Measurements from ENCODE around the gene UVRAG.

UVRAG gene

DNA sequence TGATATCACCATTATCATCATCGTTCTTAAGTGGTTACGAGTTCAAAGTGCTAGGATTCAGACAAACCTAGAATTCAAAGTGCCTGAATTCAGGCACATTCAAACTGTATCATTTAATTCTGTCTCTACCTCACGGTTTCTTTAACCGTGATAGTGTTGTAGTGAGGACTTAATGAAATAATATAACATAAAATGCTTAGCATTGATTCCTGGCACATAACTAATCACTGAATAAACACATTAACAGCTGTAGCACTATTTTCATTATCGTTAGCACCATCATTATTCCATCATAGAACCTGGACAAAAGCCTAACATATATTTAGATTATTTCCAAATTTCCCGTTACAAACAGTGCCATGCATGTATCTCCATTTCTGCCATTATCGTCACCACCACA lies 289.3 kb downstream of the UVRAG start:
- H3K4me1 ChIP-seq (ENCODE audit: control insufficient read depth in 2 of 2, insufficient read depth in 2 of 2, low read length in 2 of 2): peaks cover 0 to 5% of the 10 kb centered on the region in 2 donors
- H3K27ac ChIP-seq (ENCODE audit: low read depth in 2 of 2, low read length in 2 of 2): no peak overlapping the region
- no peaks in the 10 kb centered on the region for H3K27me3 ChIP-seq (ENCODE audit: control insufficient read depth in 2 of 2, insufficient read depth in 2 of 2, low read length in 2 of 2)
- no peak overlapping the region for H3K9ac ChIP-seq (ENCODE audit: low read depth in 1 of 2, low read length in 2 of 2)
- H3K9me3 ChIP-seq (ENCODE audit: control insufficient read depth in 2 of 2, low read length in 2 of 2): no peaks in the 10 kb centered on the region
- no peak overlapping the region for H3K4me3 ChIP-seq (ENCODE audit: low read length in 2 of 2)
- no peaks in the 10 kb centered on the region for H3K36me3 ChIP-seq (ENCODE audit: control insufficient read depth in 2 of 2, insufficient read depth in 2 of 2, low read length in 2 of 2)

DNA sequence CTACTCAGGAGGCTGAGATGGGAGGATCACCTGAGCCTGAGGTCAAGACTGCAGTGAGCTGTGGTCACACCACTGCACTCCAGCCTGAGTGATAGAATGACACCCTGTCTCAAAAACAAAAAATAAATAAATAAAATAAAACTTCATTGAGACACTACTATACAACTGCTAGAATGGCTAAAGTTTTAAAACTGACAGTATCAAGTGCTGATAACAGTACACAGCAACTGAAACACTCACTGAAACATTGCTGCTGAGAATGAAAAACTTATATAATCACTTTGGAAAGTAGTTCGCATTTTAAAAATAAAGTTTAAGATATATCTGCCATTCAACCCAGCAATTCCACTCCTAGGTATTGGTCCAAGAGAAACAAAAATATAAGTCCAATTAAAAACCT lies 290.6 kb downstream of the UVRAG start:
- no peaks in the 10 kb centered on the region for H3K36me3 ChIP-seq (ENCODE audit: control insufficient read depth in 2 of 2, insufficient read depth in 2 of 2, low read length in 2 of 2)
- H3K27ac ChIP-seq (ENCODE audit: low read depth in 2 of 2, low read length in 2 of 2): no peak overlapping the region
- H3K9ac ChIP-seq (ENCODE audit: low read depth in 1 of 2, low read length in 2 of 2): no peak overlapping the region
- H3K4me3 ChIP-seq (ENCODE audit: low read length in 2 of 2): no peak overlapping the region
- no peaks in the 10 kb centered on the region for H3K9me3 ChIP-seq (ENCODE audit: control insufficient read depth in 2 of 2, low read length in 2 of 2)
- H3K27me3 ChIP-seq (ENCODE audit: control insufficient read depth in 2 of 2, insufficient read depth in 2 of 2, low read length in 2 of 2): no peaks in the 10 kb centered on the region
- peaks cover 0 to 5% of the 10 kb centered on the region in 2 donors for H3K4me1 ChIP-seq (ENCODE audit: control insufficient read depth in 2 of 2, insufficient read depth in 2 of 2, low read length in 2 of 2)

DNA sequence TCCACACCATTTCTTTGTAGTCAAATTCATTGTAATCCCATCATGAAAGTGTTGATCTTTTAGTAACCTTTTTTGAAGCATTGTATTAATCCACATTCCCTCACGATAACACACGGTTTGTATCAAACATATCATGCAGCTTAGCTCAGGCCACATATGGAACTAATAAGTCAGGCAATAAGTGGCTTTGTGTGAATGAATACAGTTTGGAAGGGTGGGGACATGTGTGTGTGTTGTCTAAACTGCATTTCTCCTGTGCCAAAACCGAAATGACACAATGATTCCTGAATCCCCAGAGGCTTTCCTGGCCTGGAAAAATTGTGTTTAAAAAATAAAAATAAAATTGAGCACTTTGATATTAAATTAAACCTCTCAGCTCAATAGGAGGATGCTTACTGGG lies 293.0 kb downstream of the UVRAG start:
- H3K27ac ChIP-seq (ENCODE audit: low read depth in 2 of 2, low read length in 2 of 2): no peak overlapping the region
- H3K36me3 ChIP-seq (ENCODE audit: control insufficient read depth in 2 of 2, insufficient read depth in 2 of 2, low read length in 2 of 2): no peaks in the 10 kb centered on the region
- H3K9ac ChIP-seq (ENCODE audit: low read depth in 1 of 2, low read length in 2 of 2): no peak overlapping the region
- no peaks in the 10 kb centered on the region for H3K27me3 ChIP-seq (ENCODE audit: control insufficient read depth in 2 of 2, insufficient read depth in 2 of 2, low read length in 2 of 2)
- H3K4me3 ChIP-seq (ENCODE audit: low read length in 2 of 2): no peak overlapping the region
- no peaks in the 10 kb centered on the region for H3K4me1 ChIP-seq (ENCODE audit: control insufficient read depth in 2 of 2, insufficient read depth in 2 of 2, low read length in 2 of 2)
- no peaks in the 10 kb centered on the region for H3K9me3 ChIP-seq (ENCODE audit: control insufficient read depth in 2 of 2, low read length in 2 of 2)

DNA sequence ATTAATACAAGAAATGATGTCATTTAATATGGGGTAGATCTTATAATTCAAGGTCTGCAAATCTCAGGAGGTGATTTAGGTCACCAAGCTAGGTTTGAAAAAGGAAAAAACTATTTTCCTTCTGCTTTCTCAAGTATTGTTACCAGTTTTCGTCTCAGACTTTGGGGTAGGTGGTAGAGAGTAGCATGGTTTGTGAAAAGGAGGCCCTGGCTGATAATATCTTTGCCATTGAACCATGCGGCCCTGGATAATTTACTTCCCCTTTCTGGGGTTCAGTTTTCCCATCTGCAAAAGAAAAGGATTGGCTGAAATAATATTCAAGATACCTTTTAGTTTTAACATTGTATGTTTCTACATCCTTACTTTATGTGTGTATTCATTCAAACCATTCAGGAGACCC lies 299.2 kb downstream of the UVRAG start:
- Histone ChIP-seq H3K9me3 (ENCODE audit: control insufficient read depth in 2 of 2, low read length in 2 of 2) (no peaks in the 10 kb centered on the region), H3K36me3 (ENCODE audit: control insufficient read depth in 2 of 2, insufficient read depth in 2 of 2, low read length in 2 of 2) (peaks cover 3 to 4% of the 10 kb centered on the region in 2 donors), H3K4me3 (ENCODE audit: low read length in 2 of 2) (no peak overlapping the region), H3K27me3 (ENCODE audit: control insufficient read depth in 2 of 2, insufficient read depth in 2 of 2, low read length in 2 of 2) (no peaks in the 10 kb centered on the region), H3K9ac (ENCODE audit: low read depth in 1 of 2, low read length in 2 of 2) (no peak overlapping the region), H3K27ac (ENCODE audit: low read depth in 2 of 2, low read length in 2 of 2) (no peak overlapping the region), H3K4me1 (ENCODE audit: control insufficient read depth in 2 of 2, insufficient read depth in 2 of 2, low read length in 2 of 2) (peaks cover under 1% of the 10 kb centered on the region in 2 donors)

DNA sequence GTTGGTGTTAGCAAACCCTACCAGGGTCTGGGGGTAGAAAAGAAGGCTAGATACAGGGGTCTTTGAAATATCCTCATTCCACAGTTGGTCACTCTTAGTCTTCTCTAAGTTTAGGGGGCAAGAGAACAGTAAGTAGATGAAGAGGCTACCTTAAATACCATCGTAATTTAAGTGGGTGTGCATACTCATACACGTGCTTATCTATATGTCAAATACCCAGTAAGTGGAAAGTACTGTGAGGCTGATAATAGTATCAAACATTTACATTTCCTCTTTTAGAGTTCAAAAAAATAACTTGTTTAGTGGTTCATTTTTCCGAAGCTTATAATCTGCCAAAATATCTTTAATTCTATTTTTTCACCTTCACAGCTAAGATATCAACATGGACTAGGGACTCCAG lies 300.5 kb downstream of the UVRAG start:
- Histone ChIP-seq H3K4me3 (ENCODE audit: low read length in 2 of 2) (no peak overlapping the region), H3K27me3 (ENCODE audit: control insufficient read depth in 2 of 2, insufficient read depth in 2 of 2, low read length in 2 of 2) (no peaks in the 10 kb centered on the region), H3K27ac (ENCODE audit: low read depth in 2 of 2, low read length in 2 of 2) (no peak overlapping the region), H3K9ac (ENCODE audit: low read depth in 1 of 2, low read length in 2 of 2) (no peak overlapping the region), H3K36me3 (ENCODE audit: control insufficient read depth in 2 of 2, insufficient read depth in 2 of 2, low read length in 2 of 2) (peaks cover 3 to 4% of the 10 kb centered on the region in 2 donors), H3K9me3 (ENCODE audit: control insufficient read depth in 2 of 2, low read length in 2 of 2) (no peaks in the 10 kb centered on the region), H3K4me1 (ENCODE audit: control insufficient read depth in 2 of 2, insufficient read depth in 2 of 2, low read length in 2 of 2) (peaks cover 11 to 13% of the 10 kb centered on the region in 2 donors)

DNA sequence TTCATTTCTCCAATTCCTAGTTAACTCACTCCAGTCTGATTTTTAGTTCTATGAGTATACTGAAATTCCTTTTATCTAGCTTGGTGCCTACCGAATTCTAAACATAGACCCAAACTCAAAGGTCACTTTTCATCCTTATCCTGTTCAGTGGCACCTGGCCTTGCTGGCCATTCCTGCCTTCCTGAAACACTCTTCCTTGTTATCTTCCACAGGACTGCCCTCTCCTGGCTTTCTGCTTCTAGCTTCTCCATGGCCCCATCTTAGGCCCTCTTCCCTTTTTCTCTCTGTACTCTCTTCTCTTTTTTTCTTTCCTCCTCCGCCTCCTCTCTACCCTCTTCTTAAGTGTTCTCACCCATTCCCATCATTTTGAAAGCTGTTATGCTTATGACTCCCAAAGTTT lies 304.0 kb downstream of the UVRAG start:
- Histone ChIP-seq H3K9ac (ENCODE audit: low read depth in 1 of 2, low read length in 2 of 2) (no peak overlapping the region), H3K27me3 (ENCODE audit: control insufficient read depth in 2 of 2, insufficient read depth in 2 of 2, low read length in 2 of 2) (no peaks in the 10 kb centered on the region), H3K4me3 (ENCODE audit: low read length in 2 of 2) (peak overlapping the region in 1 of 2 donors; percentile 2), H3K36me3 (ENCODE audit: control insufficient read depth in 2 of 2, insufficient read depth in 2 of 2, low read length in 2 of 2) (peaks cover 3 to 4% of the 10 kb centered on the region in 2 donors), H3K27ac (ENCODE audit: low read depth in 2 of 2, low read length in 2 of 2) (peak overlapping the region in 1 of 2 donors; percentile 62), H3K4me1 (ENCODE audit: control insufficient read depth in 2 of 2, insufficient read depth in 2 of 2, low read length in 2 of 2) (peaks cover 23 to 25% of the 10 kb centered on the region in 2 donors), H3K9me3 (ENCODE audit: control insufficient read depth in 2 of 2, low read length in 2 of 2) (no peaks in the 10 kb centered on the region)

DNA sequence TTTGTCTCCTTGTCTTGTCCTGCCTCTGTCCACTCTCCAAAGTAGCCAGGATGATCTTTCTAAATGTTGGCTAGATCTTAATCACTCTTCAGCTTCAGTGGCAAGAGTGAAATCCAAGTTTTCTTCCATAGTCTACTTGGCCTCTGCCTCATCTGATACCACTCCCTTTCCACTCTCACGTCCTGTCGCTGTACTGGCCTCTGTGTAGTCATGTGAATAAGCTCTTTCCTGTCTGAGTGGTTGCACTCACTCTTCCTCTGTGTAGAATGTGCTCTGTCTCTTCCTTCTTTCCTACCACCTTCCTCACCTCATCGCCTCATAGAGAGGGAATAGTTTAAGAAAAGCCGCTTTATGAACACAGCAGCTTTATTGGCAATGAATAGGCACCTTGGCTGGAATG lies 304.8 kb downstream of the UVRAG start:
- no peaks in the 10 kb centered on the region for H3K9me3 ChIP-seq (ENCODE audit: control insufficient read depth in 2 of 2, low read length in 2 of 2)
- no peaks in the 10 kb centered on the region for H3K27me3 ChIP-seq (ENCODE audit: control insufficient read depth in 2 of 2, insufficient read depth in 2 of 2, low read length in 2 of 2)
- peaks cover 3 to 4% of the 10 kb centered on the region in 2 donors for H3K36me3 ChIP-seq (ENCODE audit: control insufficient read depth in 2 of 2, insufficient read depth in 2 of 2, low read length in 2 of 2)
- no peak overlapping the region for H3K9ac ChIP-seq (ENCODE audit: low read depth in 1 of 2, low read length in 2 of 2)
- peak overlapping the region; percentile 54 to 62 for H3K27ac ChIP-seq (ENCODE audit: low read depth in 2 of 2, low read length in 2 of 2)
- peaks cover 23 to 25% of the 10 kb centered on the region in 2 donors for H3K4me1 ChIP-seq (ENCODE audit: control insufficient read depth in 2 of 2, insufficient read depth in 2 of 2, low read length in 2 of 2)
- H3K4me3 ChIP-seq (ENCODE audit: low read length in 2 of 2): peak overlapping the region in 1 of 2 donors; percentile 2

DNA sequence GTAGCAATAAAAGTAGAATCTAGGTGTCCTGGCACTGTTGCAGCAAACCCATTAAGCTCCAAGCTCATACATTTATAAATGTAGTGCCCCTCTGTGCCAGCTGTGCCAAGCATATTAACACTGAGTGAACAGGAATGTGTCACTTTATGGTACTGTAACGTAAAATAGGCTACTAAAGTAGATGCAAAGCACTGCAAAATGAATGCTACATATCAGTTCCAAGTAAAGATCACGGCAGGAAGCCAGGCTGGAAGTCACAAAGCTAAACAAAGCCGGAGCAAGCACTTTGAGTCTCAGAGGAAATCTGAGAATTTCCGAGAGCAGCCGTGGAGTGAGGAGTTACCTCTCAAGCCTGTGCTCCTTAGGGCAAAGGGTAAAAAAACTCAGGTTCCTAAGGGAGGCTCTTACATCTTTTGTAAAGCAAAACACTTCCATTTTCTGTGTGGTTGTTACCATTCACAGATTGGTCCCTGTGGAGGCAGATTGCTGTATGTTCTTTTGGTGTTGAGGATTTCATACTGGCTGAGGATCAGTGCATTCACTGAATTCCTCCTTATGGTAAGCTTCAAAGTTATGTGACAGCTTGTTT lies 305.6 kb downstream of the UVRAG start:
- H3K36me3 ChIP-seq (ENCODE audit: control insufficient read depth in 2 of 2, insufficient read depth in 2 of 2, low read length in 2 of 2): peaks cover 3 to 4% of the 10 kb centered on the region in 2 donors
- peaks cover 23 to 25% of the 10 kb centered on the region in 2 donors for H3K4me1 ChIP-seq (ENCODE audit: control insufficient read depth in 2 of 2, insufficient read depth in 2 of 2, low read length in 2 of 2)
- peak overlapping the region in 1 of 2 donors; percentile 21 for H3K9ac ChIP-seq (ENCODE audit: low read depth in 1 of 2, low read length in 2 of 2)
- H3K27me3 ChIP-seq (ENCODE audit: control insufficient read depth in 2 of 2, insufficient read depth in 2 of 2, low read length in 2 of 2): no peaks in the 10 kb centered on the region
- H3K9me3 ChIP-seq (ENCODE audit: control insufficient read depth in 2 of 2, low read length in 2 of 2): no peaks in the 10 kb centered on the region
- H3K4me3 ChIP-seq (ENCODE audit: low read length in 2 of 2): peak overlapping the region; percentile 20 to 49
- peak overlapping the region; percentile 54 to 64 for H3K27ac ChIP-seq (ENCODE audit: low read depth in 2 of 2, low read length in 2 of 2)

DNA sequence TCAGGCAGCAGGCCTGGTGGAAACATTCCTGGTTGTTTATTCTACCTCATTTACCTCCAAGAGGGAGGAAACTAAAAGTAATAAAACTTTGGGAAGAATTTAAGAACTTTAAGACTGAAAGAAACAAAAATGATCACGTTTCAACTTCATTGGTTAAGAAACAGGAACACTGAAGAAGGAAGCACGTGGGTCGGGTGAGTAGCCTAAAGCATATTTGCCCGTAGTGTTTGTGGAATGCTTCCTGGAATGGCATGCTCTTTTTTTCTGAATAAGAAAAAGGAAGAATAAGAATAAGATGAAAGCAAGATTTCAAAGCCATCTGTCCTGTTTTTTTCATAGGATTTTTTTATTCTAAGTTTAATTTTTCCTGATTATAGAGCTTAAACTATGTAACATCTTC lies 308.2 kb downstream of the UVRAG start:
- Histone ChIP-seq H3K9ac (ENCODE audit: low read depth in 1 of 2, low read length in 2 of 2) (no peak overlapping the region), H3K9me3 (ENCODE audit: control insufficient read depth in 2 of 2, low read length in 2 of 2) (no peaks in the 10 kb centered on the region), H3K27me3 (ENCODE audit: control insufficient read depth in 2 of 2, insufficient read depth in 2 of 2, low read length in 2 of 2) (no peaks in the 10 kb centered on the region), H3K4me1 (ENCODE audit: control insufficient read depth in 2 of 2, insufficient read depth in 2 of 2, low read length in 2 of 2) (peaks cover 23 to 25% of the 10 kb centered on the region in 2 donors), H3K27ac (ENCODE audit: low read depth in 2 of 2, low read length in 2 of 2) (no peak overlapping the region), H3K36me3 (ENCODE audit: control insufficient read depth in 2 of 2, insufficient read depth in 2 of 2, low read length in 2 of 2) (no peaks in the 10 kb centered on the region), H3K4me3 (ENCODE audit: low read length in 2 of 2) (no peak overlapping the region)

DNA sequence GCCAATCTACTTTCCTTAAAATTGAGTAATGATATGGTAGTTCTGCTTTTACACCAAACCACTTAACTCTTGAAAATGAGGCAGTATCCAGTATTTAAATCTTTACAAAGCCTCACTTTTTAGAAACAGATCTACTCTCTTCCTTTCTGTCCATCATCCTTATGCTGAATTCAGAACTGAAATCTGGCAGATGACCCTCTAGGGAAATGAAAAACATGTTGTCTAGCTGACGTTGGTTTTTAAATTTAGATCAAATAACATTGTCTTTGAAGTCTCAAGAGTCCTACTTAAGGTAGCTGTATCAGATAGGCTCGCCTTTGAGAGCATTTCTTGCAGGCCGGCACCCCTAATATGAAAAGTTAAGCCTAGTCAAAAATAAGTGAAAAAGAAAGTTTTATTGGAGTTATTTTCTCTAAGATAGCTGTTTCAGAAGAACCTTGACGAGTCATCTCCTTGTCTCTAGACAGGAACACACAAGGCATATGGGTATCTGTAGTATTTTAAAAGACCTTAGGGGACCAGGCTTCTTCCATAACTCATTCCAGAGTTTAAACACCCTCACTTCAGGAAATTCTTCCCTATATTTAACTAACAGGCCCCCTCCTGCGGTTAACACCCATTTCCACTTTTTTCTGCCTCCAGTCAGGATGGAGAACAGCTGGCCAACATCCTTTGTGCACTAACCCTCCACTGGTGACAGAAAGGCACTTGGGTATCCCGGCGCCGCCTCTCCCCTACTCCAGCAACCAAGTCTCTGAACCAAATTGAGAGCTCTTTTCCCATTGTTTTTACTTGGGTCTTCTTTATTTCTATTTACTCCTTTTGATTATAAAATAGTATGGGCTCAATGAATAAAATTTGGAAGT lies 310.1 kb downstream of the UVRAG start:
- Histone ChIP-seq H3K27me3 (ENCODE audit: control insufficient read depth in 2 of 2, insufficient read depth in 2 of 2, low read length in 2 of 2) (no peaks in the 10 kb centered on the region), H3K9ac (ENCODE audit: low read depth in 1 of 2, low read length in 2 of 2) (no peak overlapping the region), H3K9me3 (ENCODE audit: control insufficient read depth in 2 of 2, low read length in 2 of 2) (no peaks in the 10 kb centered on the region), H3K4me3 (ENCODE audit: low read length in 2 of 2) (no peak overlapping the region), H3K4me1 (ENCODE audit: control insufficient read depth in 2 of 2, insufficient read depth in 2 of 2, low read length in 2 of 2) (peaks cover 15% of the 10 kb centered on the region in 2 donors), H3K36me3 (ENCODE audit: control insufficient read depth in 2 of 2, insufficient read depth in 2 of 2, low read length in 2 of 2) (no peaks in the 10 kb centered on the region), H3K27ac (ENCODE audit: low read depth in 2 of 2, low read length in 2 of 2) (no peak overlapping the region)

Measured in mucosa of rectum (tissue), 2 donors.